Tibial nerve (tissue), 3 donors: ENCODE measurements around the gene PLAAT2.

Experiments used
- CTCF ChIP-seq, 5 experiments: fragments of 200-600 bp in 3 of 5; fragments of 450-650 bp in 2 of 5; sonication (generic) in 3 of 5; IDR thresholded peaks; one replicate each; pipeline ENCODE4 v1.5.1; 2016 to 2019; ENCODE audit warnings: antibody characterized with exemption in 5 of 5, mild to moderate bottlenecking in 3 of 5, moderate library complexity in 2 of 5
- POLR2A ChIP-seq, 2 donors: fragments of 450-650 bp; IDR thresholded peaks; one replicate each; pipeline ENCODE4 v1.6.1; 2017; ENCODE audit warnings: antibody characterized with exemption in 2 of 2, mild to moderate bottlenecking in 2 of 2, moderate library complexity in 2 of 2

GRCh38 chr11:63563201-63564055 is at the start of gene PLAAT2:
- TF ChIP-seq CTCF (IDR thresholded peaks at IDR 0.05): no peak
- TF ChIP-seq POLR2A (IDR thresholded peaks at IDR 0.05): no peak
